ENCODE results near the gene MRPS33.
"Not testable (repeated sequence)": the region's sequence is repeated elsewhere in the genome, so short reads cannot be mapped to it uniquely, and the experiment has no call there.

MRPS33 gene

DNA sequence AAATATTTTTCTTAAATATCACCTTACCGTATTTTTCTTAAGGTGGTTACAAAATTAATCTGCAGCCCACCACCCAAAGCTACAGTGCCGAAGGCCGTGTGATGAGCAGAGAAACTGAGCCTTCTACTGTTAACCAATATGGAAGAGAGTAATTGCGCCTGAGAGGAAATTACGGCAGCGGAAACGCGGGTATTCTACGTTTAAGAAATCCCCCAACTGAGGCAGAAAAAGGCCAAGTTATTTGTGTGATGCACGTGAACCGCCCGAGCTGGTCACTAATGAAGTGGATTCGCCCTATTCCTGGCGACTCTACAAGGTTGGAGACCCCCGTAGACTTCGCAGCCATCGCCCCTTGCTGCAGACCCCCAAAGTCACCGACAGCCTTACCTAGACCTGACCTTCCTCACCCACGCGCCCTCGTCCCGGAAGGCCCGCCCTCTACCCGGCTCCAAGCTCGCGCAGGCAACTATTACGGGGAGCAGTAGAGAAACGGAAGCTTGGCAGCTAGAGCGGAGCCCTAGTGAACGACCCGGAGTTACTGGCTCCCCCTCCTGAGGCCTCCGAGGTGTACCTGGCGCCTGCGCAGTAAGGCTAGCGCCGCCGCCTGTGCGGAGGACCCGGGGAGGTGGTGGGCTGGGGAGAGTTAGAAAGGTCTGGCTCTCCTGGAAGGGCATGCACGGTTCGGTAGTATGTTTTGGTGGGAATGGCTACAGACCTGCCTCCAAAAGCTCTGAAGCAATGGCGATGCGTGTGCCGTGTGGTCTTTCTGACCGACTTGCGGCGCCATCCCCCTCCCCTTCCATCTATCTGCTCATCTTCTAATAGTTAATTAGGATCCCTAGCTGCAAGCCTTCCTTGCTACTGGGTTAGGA, at the start of gene MRPS33:
Gene MRPS33 (minus strand): TSS at position 429 of the 872 bp plus-strand sequence. CDS start 4,319 bp downstream, outside the sequence.
- DNase-seq = peak; percentile 83

DNA sequence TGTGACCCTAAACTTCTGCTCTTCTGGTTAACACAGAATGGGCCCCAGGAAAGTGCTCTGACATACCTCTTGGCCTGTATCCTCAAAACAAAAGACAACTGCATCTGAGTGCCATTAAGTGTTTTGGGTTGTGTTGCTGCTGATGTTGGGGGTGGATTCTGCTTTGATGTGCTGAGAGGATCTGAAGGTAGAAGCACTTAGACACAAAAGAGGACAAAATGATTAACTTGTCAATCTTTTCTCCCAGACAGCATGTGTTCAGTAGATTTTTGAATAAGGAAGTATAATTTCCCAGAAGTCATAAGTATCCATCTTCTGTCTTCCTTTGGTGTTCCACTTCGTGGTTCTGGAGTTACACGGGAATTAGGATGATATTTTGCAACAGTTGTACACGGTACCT, 43.0 kb upstream of the MRPS33 start:
- DNase-seq = no peak

DNA sequence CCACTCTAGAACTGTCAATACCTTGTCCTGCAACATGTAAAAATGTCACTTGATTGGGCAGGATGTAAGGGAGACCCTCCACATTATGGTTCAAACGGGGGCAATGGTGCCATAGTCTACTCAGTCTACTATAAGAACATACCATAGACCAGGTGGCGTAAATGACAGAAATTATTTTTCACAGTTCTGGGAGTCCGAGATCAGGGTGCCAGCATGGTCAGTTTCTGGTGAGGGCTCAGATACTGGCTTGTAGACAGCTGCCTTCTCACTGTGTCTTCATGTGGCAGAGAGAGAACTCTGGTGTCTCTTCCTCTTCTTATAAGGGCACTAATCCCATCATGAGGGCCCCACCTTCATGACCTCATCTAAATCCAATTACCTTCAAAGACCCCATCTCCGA, 40.4 kb upstream of the MRPS33 start:
- no peak for DNase-seq

DNA sequence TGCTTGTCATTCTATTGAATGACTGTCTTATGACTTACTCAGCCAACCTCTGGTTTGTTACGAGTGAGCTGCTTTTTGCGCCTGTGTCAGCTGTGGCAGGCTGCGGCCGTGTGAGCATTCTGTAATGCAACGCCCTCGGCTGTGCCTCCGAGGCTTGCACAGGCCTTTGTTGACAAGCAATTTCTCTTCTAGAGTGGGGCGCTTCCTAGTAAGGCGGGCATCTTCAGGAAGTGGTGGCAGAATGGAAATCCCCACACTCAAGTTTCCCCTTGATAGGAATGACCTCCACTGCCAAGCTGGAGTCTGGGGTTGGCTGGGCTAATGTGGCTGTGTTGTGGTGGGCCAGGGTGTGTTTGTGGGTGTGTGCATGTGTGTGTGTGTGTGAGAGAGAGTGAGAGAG, 38.9 kb upstream of the MRPS33 start:
- DNase-seq = peak; percentile 12

DNA sequence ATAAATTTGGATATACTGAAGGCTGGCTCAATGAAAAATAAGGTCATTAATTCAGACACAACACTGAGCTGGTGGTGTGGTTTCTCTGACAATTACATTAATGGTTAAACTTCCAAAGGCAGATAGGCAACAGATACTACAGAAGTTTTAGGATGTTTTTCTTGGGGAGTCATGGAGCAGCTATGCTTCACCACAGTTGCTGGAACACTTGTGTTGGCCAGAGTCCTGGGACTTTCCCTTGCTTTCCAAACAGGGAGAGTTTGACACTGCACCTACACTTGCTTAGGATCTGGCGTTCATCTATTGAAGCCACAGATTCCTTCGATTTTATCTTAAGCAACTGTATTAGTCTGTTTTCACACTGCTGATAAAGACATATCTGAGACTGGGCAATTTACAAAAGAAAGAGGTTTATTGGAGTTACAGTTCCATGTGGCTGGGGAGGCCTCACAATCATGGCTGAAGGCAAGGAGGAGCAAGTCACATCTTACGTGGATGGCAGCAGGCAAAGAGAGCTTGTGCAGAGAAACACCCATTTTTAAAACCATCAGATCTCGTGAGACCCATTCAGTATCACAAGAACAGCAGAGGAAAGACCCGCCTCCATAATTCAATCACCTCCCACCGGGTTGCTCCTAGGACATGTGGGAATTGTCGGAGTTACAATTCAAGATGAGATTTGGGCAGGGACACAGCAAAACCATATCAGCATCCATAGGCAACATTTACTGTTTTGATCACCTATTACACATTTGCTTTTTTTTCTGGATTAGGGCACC, 31.3 kb upstream of the MRPS33 start:
- no peak for DNase-seq

DNA sequence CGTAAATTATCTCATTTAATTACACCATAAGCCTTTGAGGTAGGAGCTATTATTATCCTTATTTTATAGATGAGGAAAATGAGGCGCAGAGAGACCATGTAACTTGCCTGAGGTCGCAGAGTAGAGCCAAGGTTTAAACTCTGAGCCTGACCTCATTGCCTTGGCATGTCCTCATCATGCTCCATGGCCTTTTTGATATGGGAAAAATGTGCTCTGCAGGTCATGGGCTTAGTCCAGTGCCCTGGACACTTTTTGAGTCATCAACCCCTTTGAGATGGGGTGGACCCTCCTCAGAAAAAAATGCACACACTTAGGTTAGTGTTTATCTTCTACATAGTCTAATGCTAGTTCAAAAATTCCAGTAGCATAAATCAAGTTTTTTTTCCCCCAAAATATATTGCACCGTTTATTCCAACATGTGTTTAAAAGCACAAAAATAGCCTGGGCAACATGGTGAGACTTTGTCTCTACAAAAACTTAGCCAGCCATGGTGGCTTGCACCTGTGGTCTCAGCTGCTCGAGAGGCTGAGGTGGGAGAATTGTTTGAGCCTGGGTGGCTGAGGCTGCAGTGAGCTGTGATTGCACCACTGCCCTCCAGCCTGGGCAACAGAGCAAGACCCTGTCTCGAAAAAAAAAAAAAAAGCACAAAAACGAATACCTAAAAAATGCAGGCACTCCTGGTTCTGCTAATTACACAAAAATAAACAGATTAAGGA, 30.5 kb upstream of the MRPS33 start:
- DNase-seq = no peak

DNA sequence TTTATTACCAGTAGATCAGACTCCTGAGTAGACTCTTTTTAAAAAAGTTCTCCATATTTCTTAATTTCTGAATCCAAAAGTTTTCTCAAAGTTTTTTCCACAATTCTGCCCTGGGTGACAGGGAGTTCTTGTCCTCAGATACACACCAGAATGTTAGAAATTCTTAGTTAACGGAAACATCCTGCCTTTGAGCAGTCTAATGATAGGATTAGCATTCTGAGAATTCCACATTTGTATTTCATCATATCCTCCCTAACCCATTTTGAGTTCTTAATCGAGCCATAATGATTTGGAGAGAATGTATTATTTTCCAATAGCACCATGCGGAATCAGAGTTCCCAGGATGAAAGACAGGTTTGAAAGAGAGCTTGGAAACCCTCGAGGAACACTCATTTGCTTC, 28.9 kb upstream of the MRPS33 start:
- DNase-seq = no peak

DNA sequence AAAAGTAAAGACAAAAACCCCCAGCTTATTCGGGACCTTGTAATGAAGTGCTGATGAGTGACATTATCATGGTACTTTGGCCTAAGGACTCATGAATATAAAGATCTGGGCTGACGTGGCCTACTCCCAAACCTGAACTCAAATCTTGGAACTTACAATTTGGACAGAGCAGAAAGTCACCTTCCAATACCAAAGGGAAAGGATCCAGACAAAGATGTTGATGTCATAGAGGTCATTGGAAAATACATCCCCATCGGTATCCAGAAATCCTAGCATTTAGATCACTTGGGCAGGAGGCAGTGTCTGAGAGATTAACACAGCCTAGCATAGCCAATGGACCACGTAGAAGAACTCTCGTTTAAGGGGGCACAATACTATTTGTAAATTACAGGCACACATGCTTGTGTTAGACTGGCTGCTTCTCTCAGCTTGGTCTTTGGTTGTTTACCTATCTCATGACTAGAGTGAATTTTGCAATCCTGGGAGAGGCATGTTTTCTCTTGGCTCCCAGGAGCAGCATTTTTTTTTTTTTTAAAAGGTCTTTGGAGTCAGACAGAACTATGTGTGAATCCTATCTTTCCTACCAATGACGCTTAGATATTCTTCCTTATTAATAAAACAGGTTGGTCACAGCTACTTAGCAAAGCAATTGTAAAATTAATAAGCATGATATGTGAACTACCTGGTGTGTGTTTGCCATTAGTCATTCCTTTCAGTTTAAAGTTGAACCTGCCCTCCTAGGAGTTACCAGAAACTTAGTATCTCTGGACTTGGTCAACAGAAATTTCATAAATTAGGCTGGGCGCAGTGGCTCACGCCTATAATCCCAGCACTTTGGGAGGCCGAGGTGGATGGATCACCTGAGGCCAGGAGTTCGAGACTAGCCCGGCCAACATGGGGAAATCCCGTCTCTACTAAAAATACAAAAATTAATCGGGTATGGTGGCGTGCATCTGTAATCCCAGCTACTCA, 27.8 kb upstream of the MRPS33 start:
- DNase-seq = no peak

DNA sequence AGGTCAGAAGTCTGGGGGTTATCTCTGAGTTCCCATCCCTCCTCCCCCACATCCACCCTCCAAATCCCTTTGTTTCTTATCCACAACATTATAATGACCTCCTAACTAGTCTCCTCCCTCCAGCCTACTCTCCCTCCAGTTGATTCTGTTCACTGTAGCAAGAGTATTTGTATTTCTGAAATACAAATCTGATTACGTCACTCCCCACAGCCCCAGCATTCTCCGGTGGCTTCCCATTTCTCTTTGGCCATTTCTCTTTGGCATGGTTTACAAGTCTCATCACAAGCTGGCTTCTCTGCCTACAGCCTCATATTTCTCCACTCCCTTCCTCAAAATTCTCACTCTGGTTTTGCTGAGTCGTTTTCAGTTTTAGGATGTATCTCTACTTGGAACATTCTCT, 24.6 kb upstream of the MRPS33 start:
- no peak for DNase-seq

DNA sequence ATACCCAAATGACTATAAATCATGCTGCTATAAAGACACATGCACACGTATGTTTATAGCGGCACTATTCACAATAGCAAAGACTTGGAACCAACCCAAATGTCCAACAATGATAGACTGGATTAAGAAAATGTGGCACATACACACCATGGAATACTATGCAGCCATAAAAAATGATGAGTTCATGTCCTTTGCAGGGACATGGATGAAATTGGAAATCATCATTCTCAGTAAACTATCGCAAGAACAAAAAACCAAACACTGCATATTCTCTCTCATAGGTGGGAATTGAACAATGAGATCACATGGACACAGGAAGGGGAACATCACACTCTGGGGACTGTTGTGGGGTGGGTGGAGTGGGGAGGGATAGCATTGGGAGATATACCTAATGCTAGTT, 23.3 kb upstream of the MRPS33 start:
- DNase-seq = not testable (repeated sequence)

DNA sequence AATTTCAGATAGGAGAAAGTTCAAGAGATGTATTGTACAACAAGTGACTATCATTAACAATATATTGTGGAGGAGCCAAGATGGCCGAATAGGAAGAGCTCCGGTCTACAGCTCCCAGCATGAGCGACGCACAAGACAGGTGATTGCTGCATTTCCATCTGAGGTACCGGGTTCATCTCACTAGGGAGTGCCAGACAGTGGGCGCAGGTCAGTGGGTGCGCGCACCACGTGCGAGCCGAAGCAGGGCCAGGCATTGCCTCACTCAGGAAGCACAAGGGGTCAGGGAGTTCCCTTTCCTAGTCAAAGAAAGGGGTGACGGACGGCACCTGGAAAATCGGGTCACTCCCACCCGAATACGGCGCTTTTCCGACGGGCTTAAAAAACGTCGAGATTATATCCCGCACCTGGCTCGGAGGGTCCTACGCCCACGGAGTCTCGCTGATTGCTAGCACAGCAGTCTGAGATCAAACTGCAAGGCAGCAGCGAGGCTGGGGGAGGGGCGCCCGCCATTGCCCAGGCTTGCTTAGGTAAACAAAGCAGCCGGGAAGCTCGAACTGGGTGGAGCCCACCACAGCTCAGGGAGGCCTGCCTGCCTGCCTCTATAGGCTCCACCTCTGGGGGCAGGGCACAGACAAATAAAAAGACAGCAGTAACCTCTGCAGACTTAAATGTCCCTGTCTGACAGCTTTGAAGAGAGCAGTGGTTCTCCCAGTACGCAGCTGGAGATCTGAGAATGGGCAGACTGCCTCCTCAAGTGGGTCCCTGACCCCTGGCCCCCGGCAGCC, 18.0 kb upstream of the MRPS33 start:
- DNase-seq = not testable (repeated sequence)

DNA sequence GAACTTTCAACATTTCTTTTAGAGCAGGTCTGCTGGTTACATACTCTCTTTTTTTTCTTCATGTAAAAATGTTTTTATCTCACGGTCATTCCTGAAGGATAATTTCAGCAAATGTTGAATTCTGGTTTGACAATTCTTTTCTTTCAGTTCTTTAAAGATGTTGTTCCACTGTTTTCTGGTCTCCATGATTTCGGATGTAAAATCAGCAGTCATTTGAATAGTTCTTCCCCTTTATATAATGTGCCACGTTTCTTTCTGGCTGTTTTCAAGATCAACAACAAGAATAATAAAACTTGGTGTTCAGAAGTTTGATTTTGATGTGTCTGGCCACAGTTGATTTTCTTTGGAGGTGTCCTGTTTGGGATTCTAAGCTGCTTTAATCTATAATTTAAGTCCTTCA, 14.0 kb upstream of the MRPS33 start:
- DNase-seq = no peak

DNA sequence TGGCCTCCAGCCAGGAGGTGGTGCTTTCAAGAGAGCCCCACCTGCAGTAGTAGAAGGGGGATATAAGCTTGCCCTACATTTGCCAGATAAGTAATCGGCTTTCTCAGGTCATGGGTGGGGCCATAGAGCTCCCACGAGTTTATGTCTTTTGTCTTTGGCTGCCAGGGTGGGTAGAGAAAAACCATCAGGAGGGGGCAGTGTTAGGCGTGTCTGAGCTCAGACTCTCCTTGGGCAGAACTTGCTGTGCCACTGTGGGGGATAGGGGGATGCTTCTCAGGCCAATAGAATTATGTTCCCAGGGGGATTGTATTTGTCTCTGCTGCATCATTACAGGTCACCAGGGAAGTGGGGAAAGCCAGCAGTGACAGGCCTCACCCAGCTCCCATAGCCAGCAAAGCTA, 12.3 kb upstream of the MRPS33 start:
- DNase-seq = no peak

DNA sequence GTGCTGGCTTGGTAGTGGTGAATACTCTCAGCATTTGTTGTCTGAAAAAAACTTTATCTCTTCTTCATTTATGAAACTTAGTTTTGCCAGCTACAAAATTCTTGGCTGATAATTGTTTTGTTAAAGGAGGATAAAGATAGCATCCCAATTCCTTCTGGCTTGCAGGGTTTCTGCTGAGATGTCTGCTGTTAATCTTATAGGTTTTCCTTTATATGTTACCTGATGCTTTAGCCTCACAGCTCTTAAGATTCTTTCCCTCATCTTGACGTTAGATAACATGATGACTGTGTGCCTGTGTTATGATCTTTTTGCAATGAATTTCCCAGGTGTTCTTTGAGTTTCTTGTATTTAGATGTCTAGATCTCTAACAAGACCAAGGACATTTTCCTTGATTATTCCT, 9.9 kb upstream of the MRPS33 start:
- no peak for DNase-seq

DNA sequence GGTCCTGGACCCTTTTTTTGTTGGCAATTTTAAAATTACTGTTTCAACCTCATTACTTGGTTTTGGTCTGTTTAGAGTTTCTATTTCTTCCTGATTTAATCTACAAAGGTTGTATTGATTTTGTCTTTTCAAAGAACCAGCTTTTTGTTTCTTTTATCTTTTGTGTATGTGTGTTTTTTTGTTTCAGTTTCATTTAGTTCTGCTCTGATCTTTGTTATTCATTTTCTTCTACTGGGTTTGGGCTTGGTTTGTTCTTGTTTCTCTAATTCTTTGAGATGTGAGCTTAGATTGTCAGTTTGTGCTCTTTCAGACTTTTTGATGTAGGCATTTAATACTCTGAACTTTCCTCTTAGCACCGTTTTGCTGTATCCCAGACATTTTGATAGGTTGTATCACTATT, 8.5 kb upstream of the MRPS33 start:
- DNase-seq = no peak

DNA sequence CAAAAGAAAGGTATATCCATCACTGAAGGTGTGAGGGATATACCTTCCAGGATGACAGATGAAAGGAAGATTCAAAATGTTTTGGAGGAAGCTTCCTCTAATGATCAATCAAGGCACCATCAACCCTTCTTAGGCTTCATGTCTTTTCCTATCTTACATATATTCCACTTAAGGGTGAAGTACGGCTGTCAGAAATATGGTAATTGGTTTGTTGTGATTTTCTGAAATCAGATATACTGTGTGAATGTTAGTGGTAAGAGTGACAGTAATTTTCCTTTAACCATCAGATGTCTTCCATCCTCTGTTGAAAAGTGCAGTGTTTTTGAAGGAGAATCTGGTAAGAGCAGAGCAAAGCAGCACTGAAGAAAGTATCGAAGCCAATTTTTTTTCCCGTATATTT, 2.8 kb upstream of the MRPS33 start:
- DNase-seq = no peak

DNA sequence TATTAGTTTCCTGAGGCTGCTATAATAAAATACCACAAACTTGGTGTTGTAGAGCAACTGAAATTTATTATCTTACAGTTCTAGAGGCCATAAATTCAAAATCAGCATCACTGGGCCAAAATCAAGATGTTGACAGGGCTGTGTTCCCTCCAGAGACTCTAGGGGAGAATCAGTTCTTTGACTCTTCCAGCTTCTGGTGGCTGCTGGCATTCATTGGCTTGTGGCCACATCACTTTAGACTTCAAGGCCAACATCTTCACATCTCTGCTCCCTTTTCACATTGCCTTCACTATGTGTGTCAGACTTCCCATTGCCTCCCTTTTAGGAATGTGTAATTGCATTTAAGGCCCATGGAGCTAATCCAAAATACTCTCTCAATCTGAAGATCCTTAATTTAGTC, 1.6 kb upstream of the MRPS33 start:
- DNase-seq = no peak

DNA sequence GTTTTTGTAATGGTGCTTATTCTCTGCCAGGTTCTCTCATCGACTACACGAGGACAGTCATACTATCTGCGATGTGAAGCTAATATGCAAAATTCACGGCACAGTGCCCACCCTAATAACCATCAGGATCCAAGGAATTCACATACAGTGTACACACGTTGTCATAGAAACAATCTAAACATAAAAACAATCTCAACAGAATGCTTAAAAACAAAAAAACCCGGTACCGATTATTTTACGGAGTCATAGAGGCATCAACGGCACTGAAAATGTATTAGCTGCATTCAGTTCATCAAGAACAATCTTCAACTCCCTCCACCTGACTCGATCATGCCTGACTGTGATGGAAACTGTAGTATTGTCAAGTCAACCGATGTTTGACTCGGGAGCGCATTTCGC, 628 bp downstream of the MRPS33 start:
- DNase-seq = no peak

DNA sequence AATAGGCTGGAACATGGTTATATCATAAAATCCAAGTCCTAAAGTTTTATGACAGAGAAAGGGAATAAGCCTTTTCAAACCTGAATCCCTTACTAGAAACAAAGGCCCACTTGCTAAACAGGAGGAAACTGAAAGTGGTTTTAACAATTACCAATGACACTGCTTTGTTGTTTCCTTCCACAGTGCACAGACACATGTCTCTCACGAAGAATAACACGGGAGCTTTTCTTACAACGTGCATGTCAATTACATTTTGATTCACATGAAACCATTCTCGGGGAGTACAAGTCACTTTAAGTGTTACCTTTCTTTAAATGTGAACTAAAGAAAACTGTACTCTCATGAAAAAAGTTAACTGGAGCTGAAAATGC, 1.4 kb downstream of the MRPS33 start:
- no peak for DNase-seq

DNA sequence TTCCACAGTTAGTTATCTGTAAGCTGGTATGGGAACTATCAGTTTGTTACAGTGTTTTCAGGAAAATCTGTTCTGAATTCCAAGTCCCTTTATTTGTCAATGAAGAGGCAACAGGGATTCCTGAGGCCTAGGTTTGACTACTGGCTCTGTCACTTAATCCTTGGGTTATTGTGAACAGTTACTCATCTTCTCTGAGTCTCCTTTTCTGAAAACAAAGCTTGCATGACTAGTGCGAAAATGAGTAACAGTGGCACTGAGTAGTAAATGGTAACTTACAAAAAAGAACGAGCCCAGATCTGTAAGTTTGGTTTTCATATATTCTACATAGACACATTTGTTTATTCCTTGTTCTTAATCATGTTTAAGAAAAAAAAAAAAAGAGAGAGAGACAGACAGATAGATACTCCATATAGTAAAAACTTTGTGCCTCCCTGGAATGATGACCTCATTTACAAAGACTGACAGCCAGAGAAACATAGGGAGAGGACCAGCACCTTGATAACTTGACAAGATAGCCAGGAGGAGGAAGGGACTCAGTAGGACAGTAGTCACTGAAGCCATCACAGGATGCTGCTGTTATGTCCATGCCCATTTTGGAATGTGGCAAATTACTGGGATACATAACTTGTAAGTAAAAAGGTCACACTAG, 1.9 kb downstream of the MRPS33 start:
- DNase-seq = no peak

DNA sequence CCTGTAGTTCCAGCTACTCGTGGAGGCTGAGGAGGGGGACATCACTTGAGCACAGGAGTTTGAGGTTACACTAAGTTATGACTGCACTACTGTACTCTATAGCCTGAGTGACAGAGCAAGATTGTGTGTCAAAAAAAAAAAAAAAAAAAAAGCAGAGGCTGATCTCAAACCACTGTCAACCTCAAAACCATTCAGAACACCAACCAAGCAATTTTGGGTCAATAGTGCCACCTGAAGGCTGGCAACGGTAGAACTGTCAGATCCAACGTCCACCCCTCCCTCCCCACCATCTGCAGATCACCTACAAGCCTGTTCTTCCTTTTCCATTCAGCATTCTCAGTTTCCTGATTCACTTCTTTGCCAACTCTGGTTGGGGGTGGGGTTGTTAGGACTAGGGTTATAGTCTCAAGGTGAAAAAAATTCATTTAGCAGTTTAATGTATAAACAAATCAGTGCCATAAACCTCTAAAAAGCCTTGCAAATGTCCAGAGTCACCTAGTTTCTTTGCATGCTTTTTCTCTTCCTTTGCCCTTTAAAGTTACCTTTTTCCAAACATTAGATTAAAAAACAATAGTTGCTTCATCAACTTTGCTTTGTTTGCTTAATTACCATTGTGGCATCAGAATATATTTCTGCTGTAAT, 2.6 kb downstream of the MRPS33 start:
- no peak for DNase-seq
